Measurements from ENCODE around the gene DUSP28.
A peak's percentile ranks its signal among the peaks of the same experiment; 100 is the strongest.
"Not testable (repeated sequence)": the region's sequence is repeated elsewhere in the genome, so short reads cannot be mapped to it uniquely, and the experiment has no call there.

Gene DUSP28, protein sequence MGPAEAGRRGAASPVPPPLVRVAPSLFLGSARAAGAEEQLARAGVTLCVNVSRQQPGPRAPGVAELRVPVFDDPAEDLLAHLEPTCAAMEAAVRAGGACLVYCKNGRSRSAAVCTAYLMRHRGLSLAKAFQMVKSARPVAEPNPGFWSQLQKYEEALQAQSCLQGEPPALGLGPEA

DNA sequence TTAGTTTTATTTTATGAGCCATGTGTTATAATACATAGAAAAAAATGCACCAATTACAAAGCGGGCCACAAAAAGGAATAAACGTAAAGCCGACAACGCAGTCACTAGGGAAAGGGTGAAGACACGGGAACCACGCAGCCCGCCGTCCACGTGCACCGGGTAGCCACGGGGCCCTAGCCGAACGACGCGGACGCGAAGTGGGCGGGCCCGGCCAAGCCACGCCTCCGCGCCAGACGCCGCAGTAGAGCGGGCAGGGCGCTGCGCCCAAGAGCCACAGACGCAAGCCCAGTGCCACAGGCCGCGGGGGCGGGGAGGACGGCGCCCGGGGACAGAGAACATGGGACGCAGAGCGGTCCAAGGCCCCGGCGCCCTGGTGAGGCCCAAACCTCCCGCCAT lies at the start of gene DUSP28:
TSS of gene DUSP28 (plus strand) at position 274 of the 396 bp plus-strand sequence. CDS start 328 bp downstream, outside the sequence.
- peak; percentile 91 to 92 for DNase-seq

DNA sequence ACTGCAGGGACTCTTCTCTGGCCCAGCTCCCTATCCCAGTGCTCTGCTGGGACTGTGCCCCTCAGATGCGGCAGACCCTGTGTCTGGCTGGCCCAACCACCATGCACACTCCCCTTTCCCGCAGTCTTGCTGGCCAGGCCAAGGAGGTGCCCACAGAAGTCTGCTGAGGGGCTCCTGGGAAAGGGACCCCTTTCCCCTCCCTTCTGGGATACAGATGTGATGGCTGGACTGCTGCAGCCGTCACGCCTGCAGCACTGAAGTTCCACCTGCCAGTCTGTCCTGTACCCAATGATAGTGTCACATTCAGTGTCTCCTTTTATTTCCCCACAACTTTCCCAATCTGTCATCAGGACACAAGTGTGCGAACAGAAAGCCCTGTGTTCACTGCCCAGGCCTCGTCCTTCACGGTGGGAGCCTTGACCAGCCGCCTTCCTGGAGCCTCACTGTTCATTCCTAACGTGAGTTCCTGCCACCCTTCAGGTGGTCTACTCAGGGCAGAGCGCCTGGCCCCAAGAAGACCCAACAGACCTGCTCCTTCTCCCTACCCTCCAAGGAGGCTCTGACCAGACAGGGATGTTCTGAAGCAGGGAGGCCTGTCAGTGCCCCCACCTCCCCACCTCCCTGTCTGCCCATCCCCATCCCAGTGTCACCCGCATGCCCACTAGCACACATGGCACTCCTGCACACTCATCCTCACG lies 49.5 kb upstream of the DUSP28 start:
- no peak for DNase-seq

DNA sequence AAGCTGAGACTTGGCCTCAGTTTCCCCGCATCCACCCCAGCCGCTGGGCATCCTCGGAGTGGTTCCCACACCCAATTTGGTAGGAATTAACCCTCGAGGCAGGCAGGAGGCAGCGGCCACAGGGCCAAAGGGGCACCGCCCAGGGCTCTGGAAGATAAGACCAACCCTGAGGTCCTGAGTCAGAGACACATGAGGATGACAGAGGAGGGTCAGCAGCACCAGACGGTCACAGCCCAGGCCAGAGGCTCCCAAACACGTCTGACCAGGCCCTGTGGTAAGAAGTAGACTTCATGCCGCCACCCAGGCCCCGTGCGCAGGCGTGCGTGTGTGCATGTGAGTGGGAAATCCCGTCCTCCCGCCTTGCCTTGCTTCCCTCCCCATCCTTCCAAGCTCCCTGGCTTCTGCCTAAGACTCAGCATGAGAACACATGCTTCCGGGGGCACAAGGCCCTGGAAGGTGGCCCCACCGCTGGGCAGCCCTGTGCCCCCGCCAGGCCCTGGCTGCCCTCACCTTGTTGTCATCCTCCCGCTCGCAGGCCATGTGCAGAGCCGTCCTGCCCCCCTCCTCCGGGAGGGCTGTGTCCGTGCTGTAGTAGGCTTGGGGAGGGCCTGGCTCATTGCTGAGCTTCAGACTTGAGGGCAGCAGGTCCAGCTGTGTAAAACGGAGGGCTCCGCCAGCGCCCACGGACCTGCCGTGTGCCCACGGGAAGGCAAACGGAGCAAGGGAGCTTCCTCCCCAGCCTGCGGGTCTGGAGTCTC lies 48.6 kb upstream of the DUSP28 start:
- no peak for DNase-seq

DNA sequence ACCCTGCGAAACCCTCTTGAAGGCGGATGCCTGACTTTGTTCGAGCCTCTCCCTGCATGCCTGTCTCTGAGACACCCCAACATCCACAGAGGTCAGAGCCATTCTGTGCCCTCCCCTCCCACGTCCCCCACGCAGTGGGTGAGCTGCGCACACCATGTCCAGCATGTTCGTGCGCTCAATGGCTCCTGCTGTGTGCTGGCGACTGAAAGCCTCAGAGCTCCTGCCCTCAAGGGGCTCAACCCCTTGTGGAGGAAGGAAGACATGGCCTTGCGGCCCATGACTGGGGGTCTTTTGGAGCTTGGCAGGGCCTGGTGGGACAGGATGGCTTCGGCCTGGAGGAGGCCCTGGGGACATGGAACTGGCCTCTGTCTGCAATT lies 48.1 kb upstream of the DUSP28 start:
- no peak for DNase-seq

DNA sequence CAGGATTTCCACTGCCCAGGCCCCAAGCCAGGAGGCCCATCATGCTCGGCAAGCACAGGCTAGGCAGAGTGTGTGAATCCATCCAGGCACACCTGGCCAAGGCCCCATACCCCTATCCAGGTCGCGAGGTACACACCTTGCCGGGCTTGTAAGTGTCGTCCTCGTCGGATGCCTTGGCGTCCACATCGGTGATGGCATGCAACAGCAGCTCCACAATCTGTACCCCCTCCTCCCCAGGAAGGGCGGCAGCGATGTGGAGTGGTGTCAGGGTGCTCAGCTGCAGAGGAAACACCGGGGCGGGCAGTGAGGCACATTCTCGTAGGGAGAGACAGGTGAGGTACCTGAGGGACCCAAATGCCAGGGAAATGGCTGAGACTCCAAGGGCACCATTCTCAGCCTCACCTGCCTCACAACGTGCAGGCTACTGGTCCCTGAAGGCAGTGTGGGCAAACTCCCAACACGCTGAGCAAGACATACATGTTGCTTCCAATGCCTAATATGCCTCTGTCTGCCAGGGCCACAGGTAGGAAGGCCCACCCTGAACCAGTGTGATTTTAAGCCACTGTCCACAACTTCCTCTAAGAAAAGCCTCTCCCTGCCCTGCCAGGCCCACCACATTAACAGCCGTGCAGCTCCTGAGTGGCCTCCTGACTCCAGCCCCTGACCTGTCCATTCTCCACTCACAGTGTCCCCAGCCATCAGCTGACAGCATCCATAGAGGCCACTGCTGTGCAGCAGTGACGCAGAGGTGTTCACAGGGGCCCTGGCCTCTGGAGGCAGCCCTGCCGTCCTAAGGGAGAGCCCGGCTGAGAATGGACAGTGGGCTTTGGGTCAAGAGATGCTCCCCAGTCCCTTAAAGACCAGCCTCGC lies 47.3 kb upstream of the DUSP28 start:
- DNase-seq = no peak

DNA sequence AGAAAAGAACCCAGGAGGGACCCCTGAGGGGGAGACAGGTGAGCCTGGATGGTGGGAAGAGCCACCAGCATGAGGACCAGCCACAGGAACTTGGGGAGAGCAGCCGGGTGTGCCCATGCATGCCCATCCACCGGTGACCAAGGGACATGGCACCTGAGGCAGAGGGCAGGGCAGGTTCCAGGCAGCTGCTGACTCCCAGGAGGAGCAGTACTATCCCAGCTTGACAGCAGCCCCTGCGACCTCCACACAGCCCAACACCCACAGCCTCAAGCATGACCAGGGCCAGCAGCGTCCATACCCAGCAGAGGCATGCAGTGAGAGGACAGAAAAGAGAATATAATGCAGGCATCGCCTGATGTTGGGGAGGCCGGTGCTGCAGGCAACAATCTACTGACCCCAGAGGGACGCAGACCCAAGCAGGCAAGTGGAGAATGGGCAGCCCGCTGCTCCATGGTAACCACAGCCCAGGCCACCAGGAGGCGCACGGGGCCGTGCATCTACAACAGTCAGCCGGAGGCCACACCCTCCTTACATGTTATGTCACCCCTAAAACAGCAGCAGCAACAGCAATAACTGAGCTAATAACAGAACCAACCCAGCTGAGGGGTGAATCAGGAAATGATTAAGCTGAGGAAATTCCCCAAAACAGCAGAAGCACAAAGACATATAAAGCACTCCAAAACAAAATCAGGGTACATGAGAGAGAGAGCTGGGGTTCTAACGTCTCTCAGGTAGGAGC lies 46.4 kb upstream of the DUSP28 start:
- DNase-seq = peak; percentile 88 to 90

DNA sequence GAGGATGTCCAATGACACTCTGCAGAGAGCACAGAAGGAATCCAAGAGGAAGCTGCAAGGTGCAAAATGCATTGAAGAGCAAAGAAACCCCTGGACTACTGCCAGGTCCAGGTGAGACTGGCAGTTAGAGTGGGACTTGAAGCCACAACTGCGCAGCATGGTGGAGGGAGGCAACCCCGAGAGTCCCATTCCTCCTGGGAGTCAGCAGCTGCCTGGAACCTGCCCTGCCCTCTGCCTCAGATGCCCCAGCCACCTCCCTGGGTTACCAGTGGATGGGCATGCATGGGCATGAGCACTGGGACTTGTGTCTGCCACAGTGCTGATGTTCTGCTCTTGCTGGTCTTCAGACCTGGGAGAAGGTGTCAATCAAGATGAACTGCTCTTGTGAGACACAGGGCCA lies 45.5 kb upstream of the DUSP28 start:
- DNase-seq = no peak

DNA sequence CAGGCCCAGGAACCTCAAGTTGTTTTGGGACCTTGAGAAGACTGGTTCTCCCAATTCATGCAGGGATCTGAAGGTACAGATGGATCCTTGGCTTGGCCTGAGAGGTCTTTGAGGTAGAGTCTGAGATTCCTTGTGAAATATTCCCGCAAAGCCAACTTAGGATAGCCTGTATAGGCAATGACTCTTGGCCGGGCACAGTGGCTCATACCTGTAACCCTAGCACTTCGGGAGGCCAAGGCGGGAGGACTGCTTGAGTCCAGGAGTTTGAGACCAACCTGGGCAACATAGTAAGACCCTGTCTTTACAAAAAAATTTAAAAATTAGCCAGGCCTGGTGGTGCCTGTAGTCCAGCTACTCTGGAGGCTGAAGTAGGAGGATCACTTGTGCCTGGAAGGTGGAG lies 42.8 kb upstream of the DUSP28 start:
- no peak for DNase-seq

DNA sequence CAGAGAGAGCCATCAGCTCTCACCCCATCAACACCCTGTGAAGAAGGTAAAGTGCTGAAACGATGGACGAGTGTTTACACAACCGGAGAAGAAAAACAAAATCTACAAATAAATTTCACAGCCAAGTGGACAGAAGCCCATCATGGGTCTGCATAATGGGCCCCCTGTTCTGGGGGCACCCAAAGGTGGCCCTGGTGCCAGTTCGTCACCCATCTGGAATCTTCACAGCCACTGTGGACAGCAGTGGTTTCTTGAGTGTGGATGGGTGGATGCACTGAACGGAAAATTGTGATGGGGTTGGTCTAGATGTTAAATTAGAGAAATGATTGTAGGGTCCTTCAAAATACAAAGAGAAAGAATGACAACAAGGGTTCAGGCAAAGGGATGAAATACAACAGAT lies 41.2 kb upstream of the DUSP28 start:
- DNase-seq = no peak

DNA sequence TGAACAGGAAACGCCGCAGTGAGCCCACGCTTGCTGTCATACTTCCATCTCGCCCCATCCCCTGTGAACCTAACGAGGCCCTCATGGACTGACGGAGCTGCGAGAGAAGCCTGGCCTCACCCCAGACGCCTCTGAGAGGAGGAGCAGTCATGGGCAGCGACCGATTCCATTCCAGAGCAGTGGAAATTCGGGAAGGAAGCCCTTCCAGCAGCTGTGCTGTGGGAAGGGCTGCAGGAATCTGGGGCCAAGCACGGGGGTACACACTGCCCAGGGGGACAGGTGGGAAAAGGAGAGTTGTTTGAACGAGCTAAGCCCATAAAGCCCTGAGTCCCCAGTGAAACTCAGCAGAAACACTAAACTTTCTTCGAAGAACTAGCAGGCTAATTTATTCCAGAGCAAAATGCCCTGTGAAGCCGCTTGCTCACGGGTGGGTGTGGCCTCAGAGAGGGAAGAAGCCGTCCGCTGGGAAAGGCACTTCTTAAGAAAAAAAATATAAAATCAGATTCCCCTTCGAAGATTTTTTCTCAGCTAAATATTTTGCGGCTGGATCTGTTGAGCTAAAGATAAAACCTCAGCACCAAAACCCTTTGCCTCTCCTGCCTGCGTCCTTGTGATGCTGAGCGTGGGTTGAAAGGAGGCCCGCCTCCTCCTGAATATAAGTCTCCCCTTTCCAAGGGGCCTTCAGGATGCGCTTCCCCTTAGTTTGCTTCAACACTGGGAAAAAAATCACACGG lies 40.6 kb upstream of the DUSP28 start:
- no peak for DNase-seq

DNA sequence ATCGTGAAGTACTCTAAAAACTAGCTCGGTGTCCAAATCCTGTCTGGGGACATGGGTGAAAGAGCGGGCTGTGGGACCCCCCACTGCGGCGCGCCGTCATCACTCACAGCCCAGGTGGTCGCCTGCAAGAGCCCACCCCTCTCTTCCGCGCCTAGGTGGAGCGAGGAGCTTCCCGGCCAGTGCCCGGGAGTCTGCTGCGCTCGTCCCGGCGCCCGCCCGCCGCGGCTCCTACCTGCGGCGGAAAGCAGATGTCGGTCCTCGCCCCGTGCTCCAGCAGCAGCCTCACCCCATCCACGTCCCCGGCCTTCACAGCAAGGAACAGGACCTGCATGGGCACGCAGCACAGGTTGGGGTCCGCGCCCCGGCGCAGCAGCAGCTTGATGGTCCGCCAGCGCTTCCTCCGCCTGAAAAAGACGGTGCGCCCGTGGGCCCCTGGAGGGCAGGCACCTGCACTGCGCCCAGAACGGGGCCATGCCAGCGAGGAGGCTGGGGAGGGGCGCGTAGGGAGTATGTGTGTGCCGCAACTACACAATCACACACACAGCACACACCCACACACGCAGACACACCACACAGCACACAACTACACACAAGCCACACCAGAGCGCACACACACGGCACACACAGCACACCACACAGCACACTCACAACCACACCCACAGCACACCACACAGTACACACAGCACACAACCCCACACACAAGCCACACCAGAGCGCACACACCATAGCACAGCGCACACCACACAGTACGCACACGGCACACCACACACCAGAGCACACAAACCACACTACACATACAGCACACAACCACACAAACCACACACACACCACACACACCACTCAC lies 39.8 kb upstream of the DUSP28 start:
- DNase-seq = no peak

DNA sequence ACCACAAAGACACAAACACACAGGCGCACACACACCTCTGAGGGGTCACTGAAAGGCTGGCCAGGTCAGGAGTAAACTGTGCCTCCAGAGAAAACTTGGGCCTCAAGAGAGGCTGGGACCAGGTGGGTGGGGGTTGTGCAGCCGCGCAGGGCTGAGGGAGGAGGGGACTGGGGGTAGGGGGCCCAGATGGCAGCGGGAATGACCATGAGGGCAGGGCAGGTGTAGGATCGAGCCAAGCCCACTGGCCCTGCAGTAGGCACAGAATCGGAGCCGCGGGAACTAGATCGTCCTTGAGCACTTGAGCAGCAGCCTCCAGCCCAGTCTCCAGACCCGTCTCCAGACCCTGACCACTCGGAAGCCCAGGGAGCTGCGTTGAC lies 39.2 kb upstream of the DUSP28 start:
- DNase-seq = no peak

DNA sequence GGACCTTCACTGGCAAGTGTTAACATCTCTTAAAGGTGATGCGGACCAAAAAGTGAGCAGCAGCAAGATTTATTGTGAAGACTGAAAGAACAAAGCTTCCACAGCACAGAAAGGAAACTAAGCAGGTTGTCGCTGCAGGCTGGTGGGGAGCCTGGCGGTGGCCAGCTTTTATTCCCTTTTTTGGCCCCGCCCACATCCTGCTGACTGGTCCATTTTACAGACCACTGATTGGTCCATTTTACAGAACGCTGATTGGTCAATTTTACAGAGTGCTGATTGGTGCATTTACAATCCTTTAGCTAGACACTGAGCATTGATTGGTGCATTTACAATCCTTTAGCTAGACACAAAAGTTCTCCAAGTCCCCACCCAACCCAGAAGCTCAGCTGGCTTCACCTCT lies 38.3 kb upstream of the DUSP28 start:
- not testable (repeated sequence) for DNase-seq

DNA sequence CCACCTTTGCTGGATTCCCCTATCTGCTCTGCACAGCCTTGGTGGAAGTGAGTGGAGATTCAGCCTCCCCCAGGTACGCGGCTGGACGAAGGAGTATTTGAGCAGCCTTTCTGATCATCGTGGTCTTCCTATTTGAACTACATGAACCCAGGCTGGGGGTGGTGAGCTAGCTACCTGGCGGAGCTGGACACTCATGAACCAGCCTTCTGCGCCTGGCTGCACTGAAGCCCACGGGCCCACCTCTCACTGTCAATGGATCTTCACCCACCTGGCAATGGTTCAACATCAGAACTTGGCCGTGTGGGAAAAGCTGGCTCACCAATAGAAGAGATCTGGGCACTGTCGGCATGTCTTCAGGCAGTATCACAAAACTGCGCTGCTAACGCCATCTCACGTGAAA lies 37.8 kb upstream of the DUSP28 start:
- no peak for DNase-seq

DNA sequence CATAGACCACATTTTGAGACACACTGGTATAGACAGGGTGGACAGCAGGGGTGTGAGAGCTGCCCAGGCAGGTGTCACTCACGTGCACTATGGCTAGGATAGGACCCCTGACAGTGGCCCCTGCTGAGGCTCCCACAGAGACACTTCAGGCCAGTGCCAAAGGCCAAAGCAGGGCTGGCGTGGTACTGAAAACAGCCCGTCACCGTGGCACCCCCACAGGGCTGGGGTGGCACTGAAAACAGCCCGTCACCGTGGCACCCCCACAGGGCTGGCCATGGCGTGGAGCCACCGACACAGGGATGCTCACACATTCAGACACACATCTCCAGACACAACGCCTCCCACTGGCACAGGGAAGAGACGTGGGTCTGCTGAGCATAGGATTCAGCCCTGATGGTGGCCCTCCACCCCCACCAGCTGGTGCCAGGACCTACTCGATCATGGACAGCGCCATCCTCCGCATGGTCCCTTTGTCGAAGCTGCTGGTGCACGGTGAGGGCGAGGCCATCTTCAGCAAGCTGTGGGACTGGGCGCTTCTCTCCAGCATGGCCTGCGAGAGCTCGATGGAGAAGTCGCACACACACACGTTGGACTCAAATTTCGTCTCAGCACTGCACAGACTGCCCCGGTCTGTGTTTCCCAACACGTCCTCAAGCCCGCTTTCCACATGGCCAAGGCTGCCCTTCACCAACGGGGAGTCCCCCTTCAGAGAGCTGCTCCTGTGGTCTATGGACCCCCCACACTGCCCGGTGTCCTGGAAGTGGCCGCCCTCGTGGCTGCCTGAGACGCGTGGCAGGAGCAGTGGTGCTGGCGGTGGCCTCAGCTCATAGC lies 36.5 kb upstream of the DUSP28 start:
- DNase-seq = no peak

DNA sequence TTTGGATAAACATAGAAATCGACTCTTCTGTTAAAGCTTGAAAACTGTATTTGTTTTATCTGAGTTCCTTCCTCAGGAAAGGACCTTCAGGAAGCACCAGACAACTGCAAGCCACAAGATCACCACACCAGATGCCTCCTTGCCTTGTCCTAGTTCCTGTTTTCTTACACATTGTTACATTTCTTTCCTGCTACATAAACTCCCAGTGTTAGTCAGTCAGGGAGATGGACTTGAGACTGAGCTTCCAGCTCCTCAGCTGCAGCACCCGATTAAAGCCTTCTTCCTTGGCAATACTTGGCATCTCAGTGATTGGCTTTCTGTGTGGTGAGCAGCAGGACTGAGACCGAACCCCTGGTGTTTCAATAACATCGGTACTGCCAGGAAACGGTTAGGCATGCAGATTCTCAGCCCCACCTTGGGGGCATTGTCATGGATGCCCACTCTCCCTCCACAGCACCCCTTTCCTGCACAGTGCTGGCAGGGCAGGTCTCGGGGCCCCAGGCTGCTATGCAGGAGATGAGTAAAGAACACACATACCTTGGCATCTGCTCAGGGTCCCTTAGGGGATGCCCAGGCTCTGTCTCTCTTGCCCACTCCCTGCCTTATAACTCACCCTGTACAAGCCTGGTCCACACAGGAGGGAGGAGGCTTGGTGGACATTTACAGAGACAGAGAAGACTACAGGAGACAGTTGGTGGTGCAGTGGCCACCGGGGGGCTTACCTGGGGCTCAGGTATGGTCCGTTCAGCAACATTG lies 35.0 kb upstream of the DUSP28 start:
- no peak for DNase-seq

DNA sequence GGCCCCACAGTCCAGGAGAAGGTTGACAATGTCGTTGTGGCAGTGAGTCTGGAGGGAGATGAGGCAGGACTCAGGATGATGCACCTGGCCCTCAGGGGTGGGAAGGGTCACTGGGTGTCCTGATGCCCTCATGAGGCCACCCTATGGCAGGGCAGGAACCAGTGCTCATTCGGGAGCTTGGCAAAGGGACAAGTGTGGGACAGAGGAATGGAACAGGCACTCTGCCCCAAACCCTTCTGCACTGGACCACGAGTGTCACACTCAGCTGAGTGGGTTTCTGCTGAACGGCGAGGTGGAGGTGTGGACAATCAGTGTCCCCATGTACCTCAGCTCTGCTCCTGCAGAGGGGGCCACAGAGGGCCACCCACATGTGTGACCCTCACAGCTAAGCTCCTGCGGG lies 34.4 kb upstream of the DUSP28 start:
- DNase-seq = no peak

DNA sequence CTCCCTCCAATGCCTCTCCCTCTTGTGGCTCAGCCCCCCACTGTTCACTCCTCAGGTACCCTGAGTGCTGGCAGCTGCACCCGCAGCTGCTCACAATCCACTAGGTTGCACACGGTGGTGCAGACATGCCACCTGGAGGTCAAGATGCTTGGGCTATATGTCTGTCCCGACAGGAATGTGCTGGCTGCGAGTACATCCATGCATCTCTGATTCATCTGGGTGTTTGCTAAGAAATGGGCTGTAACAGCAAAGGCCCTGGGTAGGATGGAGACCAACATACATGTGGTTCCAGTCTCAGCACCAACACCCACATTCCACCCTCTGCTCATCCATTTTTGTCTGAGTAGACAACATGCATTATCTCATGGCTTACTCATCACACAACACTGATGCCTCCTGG lies 33.6 kb upstream of the DUSP28 start:
- no peak for DNase-seq

DNA sequence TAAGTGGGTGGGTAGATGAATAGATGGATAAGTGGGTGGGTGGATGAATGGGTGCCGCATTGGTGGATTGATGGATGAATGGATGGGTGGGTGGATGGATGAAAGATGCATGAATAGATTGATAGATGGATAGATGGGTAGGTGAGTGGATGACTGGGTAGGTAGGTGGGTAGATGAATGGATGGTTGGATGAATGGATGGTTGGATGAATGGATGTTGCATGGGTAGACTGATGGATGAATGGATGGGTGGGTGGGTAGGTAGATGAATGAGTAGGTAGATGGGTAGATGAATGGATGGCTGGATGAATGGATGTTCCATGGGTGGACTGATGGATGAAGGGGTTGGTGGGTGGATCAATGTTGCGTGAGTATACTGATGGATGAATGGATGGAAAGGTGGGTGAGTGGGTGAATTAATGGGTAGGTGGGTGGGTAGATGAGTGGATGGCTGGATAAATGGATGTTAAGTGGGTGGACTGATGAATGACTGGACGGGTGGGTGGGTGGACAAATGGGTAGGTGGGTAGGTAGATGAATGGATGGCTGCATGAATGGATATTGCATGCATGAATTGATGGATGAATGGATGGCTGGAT lies 32.9 kb upstream of the DUSP28 start:
- no peak for DNase-seq

All from activated CD4-positive, alpha-beta T cell treated with anti-CD3 and anti-CD28 coated beads, Interleukin-2, amount 50 U/mL, for 48 hours (primary cell).